Endodermal cell (in vitro differentiated cells): ENCODE measurements around the gene SMAGP. TPM values are rescaled to one million over a fixed set of nuclear protein-coding genes. Genes with fewer than 3 reads are reported as not detected.
"Not testable (repeated sequence)": the region's sequence is repeated elsewhere in the genome, so short reads cannot be mapped to it uniquely, and the experiment has no call there.

Experiments
- DNase-seq: peaks from one replicate; pipeline ENCODE4 v3.0.0-alpha.2; 2017
- H3K27ac ChIP-seq: 2 replicates; pipeline ENCODE4 v1.5.1; 2013; ENCODE audit warnings: mild to moderate bottlenecking, low read depth, low read length, moderate library complexity
- H3K27me3 ChIP-seq: 2 replicates; pipeline ENCODE4 v1.6.1; 2013; ENCODE audit warnings: mild to moderate bottlenecking, low read length, moderate library complexity; ENCODE audit not compliant: insufficient read depth, control insufficient read depth, poor library complexity, severe bottlenecking
- H3K36me3 ChIP-seq: 2 replicates; pipeline ENCODE4 v1.7.0; 2013; ENCODE audit warnings: mild to moderate bottlenecking, low read length, moderate library complexity; ENCODE audit not compliant: control insufficient read depth, insufficient read depth
- H3K4me1 ChIP-seq: one replicate; pipeline ENCODE4 v1.7.0; 2013; ENCODE audit warnings: low read length; ENCODE audit not compliant: control insufficient read depth, insufficient read depth
- H3K4me3 ChIP-seq: 2 replicates; pipeline ENCODE4 v1.5.1; 2013; ENCODE audit warnings: mild to moderate bottlenecking, low read length, moderate library complexity
- H3K9ac ChIP-seq: 2 replicates; pipeline ENCODE4 v1.6.1; 2013; ENCODE audit warnings: mild to moderate bottlenecking, low read length, moderate library complexity; ENCODE audit not compliant: poor library complexity, severe bottlenecking; ENCODE audit errors: extremely low read depth
- H3K9me3 ChIP-seq: 2 replicates; pipeline ENCODE4 v1.6.1; 2013; ENCODE audit warnings: mild to moderate bottlenecking, low read length, moderate library complexity; ENCODE audit not compliant: control insufficient read depth
- H3K27ac Mint-ChIP-seq: 2 replicates; pipeline ENCODE4 v1.8.0; 2020; ENCODE audit warnings: mixed read lengths
- H3K27me3 Mint-ChIP-seq: 2 replicates; pipeline ENCODE4 v1.8.0; 2021; ENCODE audit warnings: mild to moderate bottlenecking, mixed read lengths; ENCODE audit not compliant: insufficient read depth
- H3K36me3 Mint-ChIP-seq: 2 replicates; pipeline ENCODE4 v1.8.0; 2020; ENCODE audit warnings: low read depth, mixed read lengths
- H3K4me1 Mint-ChIP-seq: 2 replicates; pipeline ENCODE4 v1.8.0; 2020; ENCODE audit warnings: mixed read lengths
- H3K4me3 Mint-ChIP-seq: 2 replicates; pipeline ENCODE4 v1.8.0; 2020; ENCODE audit warnings: mild to moderate bottlenecking, moderate library complexity, mixed read lengths
- H3K9me3 Mint-ChIP-seq: 2 replicates; pipeline ENCODE4 v1.8.0; 2020; ENCODE audit warnings: mild to moderate bottlenecking, mixed read lengths
- WGBS, 2 experiments: methylation state at CpG; one replicate each; pipeline versions ENCODE4 v1.1.5 to v1.1.7; 2013; ENCODE audit warnings: missing lambda C conversion rate in 2 of 2, mixed read lengths in 1 of 2; ENCODE audit not compliant: insufficient coverage in 1 of 2, insufficient read length in 1 of 2; 5-methylcytosine and 5-hydroxymethylcytosine counted together
- total RNA-seq, 2 donors: library from RNA; stranded (reverse); fragmentation: NEBNext Ultra II Directional in 1 of 2; extraction: Animal tissue kit (Norgen Biotek cat#: 25700) in 1 of 2; gene quantifications; 2 replicates in 1 of 2; 3 replicates in 1 of 2; pipeline ENCODE4 v1.2.1, GENCODE V29; 2021
- TF ChIP-seq, protein P1 (sequence below): fragments of 200-600 bp; sonication (generic); conservative IDR thresholded peaks from 2 replicates; pipeline ENCODE4 v1.5.0; 2021; ENCODE audit warnings: antibody characterized with exemption, mild to moderate bottlenecking

SMAGP gene
- total RNA-seq, 2 donors from 2014 or later: 43.5 to 61.2 TPM

DNA sequence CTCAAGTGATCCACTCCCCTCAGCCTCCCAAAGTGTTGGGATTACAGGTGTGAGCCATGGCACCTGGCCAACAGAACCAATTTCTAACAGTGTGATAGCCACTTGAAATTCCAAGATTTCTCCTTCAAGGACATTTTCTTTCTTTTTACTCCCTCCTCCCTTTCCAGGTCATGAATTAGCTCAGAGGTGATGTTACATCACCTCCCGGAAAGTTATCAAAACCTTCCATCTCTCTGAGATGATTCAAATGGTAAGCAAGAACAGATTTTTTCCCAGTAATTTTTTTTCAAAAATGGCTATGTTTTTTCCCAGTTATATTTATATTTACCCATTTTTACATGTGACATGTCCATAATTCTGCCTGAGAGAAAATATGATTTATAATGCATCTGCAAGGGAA, 15.6 kb upstream of the SMAGP start:
- Histone ChIP-seq H3K36me3 (no peaks in the 10 kb centered on the region), H3K9me3 (no peaks in the 10 kb centered on the region), H3K4me3 (no peak overlapping the region), H3K27me3 (no peaks in the 10 kb centered on the region), H3K4me1 (no peaks in the 10 kb centered on the region), H3K27ac (no peak overlapping the region), H3K9ac (no peak overlapping the region)
- no peak overlapping the region for H3K27ac Mint-ChIP-seq
- H3K9me3 Mint-ChIP-seq: no peaks in the 10 kb centered on the region
- peaks cover 2% of the 10 kb centered on the region for H3K4me1 Mint-ChIP-seq
- TF ChIP-seq, protein P1, sequence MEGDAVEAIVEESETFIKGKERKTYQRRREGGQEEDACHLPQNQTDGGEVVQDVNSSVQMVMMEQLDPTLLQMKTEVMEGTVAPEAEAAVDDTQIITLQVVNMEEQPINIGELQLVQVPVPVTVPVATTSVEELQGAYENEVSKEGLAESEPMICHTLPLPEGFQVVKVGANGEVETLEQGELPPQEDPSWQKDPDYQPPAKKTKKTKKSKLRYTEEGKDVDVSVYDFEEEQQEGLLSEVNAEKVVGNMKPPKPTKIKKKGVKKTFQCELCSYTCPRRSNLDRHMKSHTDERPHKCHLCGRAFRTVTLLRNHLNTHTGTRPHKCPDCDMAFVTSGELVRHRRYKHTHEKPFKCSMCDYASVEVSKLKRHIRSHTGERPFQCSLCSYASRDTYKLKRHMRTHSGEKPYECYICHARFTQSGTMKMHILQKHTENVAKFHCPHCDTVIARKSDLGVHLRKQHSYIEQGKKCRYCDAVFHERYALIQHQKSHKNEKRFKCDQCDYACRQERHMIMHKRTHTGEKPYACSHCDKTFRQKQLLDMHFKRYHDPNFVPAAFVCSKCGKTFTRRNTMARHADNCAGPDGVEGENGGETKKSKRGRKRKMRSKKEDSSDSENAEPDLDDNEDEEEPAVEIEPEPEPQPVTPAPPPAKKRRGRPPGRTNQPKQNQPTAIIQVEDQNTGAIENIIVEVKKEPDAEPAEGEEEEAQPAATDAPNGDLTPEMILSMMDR: no peak
- WGBS, 2 experiments: 95 to 100% methylated on average over 1 of the region's 1 CpG
- no peak overlapping the region for H3K4me3 Mint-ChIP-seq
- DNase-seq: no peak
- H3K27me3 Mint-ChIP-seq: no peaks in the 10 kb centered on the region
- no peaks in the 10 kb centered on the region for H3K36me3 Mint-ChIP-seq

DNA sequence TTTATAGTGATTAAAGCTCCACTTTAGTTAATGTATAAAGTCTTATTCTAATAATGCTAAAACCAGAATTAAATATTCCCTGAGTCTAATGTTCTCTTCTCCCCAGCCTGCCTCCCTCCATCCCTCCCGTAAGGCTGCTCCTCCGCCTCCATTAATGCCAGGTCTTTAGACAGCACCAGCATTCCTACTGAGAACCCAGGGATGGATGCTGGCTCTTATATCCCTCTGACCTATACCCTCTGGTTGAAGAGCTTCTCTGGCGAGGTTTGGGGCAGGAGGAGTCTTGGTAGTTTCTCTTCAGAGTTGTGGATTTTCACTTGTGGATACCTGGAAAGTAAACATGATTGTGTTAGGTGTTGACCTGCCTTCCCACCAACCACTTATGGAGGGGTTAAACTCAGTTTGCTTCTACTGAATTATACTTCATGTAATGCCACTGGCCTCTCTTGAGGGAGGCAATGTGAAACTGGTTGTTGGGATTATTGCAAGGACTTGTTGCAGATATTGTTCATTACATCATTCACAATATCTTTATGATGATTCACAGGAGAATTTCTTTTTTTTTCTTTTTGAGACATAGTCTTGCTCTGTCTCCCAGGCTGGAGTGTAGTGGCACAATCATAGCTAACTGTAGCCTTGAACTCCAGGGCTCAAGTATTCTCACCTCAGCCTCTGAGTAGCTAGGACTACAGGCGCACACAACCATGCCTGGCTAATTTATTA, 11.1 kb upstream of the SMAGP start:
- Histone ChIP-seq H3K4me1 (no peaks in the 10 kb centered on the region), H3K27me3 (no peaks in the 10 kb centered on the region), H3K36me3 (no peaks in the 10 kb centered on the region), H3K9ac (no peak overlapping the region), H3K4me3 (no peak overlapping the region), H3K27ac (no peak overlapping the region), H3K9me3 (no peaks in the 10 kb centered on the region)
- Mint-ChIP-seq H3K27ac (no peak overlapping the region), H3K4me3 (no peak overlapping the region), H3K4me1 (no peaks in the 10 kb centered on the region), H3K9me3 (no peaks in the 10 kb centered on the region), H3K36me3 (no peaks in the 10 kb centered on the region), H3K27me3 (no peaks in the 10 kb centered on the region)
- TF ChIP-seq, protein P1: no peak
- 83 to 86% methylated on average over 1 to 4 of the region's 4 CpGs for WGBS, 2 experiments
- DNase-seq: no peak

DNA sequence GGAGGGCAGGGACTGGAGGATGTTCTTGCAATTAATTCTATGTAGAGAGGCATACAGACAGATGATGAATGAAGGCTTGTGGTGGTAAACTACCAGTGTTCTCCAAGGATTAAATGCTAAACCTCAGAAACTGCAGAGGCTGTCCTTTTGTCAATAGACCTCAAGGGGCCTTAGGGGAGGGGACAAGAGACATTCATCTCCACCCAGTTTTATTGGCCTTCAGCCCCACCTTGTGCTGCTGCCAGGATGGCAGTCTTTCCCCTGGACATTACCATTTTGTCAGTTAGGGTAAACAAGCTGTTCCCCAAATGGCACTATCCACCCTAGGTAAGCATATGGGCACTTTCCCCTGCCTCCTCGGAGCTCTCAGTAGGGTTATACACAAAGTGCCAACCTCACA, 4.9 kb upstream of the SMAGP start:
- Mint-ChIP-seq H3K4me1 (peaks cover 14% of the 10 kb centered on the region), H3K27ac (no peak overlapping the region), H3K27me3 (peaks cover 9% of the 10 kb centered on the region), H3K36me3 (peaks cover 5% of the 10 kb centered on the region), H3K4me3 (no peak overlapping the region), H3K9me3 (no peaks in the 10 kb centered on the region)
- 92 to 100% methylated on average over 1 of the region's 1 CpG for WGBS, 2 experiments
- Histone ChIP-seq H3K9ac (no peak overlapping the region), H3K9me3 (no peaks in the 10 kb centered on the region), H3K4me3 (no peak overlapping the region), H3K36me3 (no peaks in the 10 kb centered on the region), H3K27ac (no peak overlapping the region), H3K27me3 (no peaks in the 10 kb centered on the region), H3K4me1 (no peaks in the 10 kb centered on the region)
- DNase-seq: no peak
- TF ChIP-seq, protein P1: no peak

DNA sequence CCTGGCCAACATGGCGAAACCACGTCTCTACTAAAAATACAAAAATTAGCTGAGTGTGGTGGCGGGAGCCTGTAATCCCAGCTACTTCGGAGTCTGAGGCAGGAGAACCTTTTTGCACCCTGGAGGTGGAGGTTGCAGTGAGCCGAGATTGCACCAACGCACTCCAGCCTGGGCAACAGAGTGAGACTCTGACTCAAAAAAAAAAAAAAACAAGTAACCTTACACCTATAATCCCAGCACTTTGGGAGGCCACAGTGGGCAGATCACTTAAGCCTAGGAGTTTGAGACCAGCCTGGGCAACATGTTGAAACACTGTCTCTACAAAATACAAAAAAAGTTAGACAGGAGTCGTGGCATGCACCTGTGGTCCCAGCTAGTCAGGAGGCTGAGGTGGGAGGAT, 2.6 kb upstream of the SMAGP start:
- not testable (repeated sequence) for H3K4me3 Mint-ChIP-seq, H3K27me3 ChIP-seq, H3K9me3 ChIP-seq, H3K9ac ChIP-seq, H3K4me3 ChIP-seq, H3K27ac Mint-ChIP-seq, H3K36me3 ChIP-seq, H3K9me3 Mint-ChIP-seq, H3K27ac ChIP-seq, DNase-seq, H3K4me1 ChIP-seq
- Mint-ChIP-seq H3K4me1 (peaks cover 24% of the 10 kb centered on the region), H3K27me3 (peaks cover 11% of the 10 kb centered on the region), H3K36me3 (peaks cover 10% of the 10 kb centered on the region)
- 95 to 97% methylated on average over 4 to 7 of the region's 7 CpGs for WGBS, 2 experiments
